T1000 (cell line): ENCODE measurements around the gene KLF1.

ENCODE experiments used
- DNase-seq: peaks from one replicate; lab custom pipeline; 2025; ENCODE audit warnings: mixed read lengths; lab: John Stamatoyannopoulos, UW

The KLF1 gene

GRCh38 chr19:12838182-12838885 is 48.7 kb downstream of the KLF1 start, which contains the start of gene MAST1:
Gene MAST1, plus strand, starts transcription at chr19:12838515. Its CDS starts 58 bp downstream, at chr19:12838573.
- no peak for DNase-seq

- no peak for DNase-seq
Observed at GRCh38 chr19:12837225-12837624, 49.8 kb downstream of the KLF1 start.

- no peak for DNase-seq
Observed at GRCh38 chr19:12836529-12836863, 50.5 kb downstream of the KLF1 start.

GRCh38 chr19:12834976-12835757 is 51.8 kb downstream of the KLF1 start:
- DNase-seq = no peak

DNA sequence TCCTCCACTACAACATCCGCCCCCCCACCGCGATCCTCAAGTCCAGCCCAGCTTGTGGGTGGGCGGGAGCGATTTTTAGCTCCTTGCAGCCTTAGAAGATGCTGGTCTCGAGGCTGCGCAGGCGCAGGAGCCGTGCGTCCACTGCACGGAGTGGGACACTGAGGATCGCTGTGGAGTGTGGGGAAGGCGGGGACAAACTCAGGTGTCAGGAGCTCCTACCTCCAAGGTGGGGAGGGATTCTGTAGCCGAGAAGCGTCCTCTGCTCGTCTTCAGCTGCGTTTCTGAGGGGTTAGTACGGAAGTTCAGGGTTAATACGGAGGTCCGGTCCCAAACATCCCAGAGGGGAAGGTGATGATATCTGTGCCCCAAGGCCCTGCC is 52.4 kb downstream of the KLF1 start, which contains the start of gene RTBDN:
TSS of gene RTBDN (minus strand) at position 14 of the 378 bp plus-strand sequence. CDS start 4,600 bp downstream, outside the sequence.
- no peak for DNase-seq
